ENCODE data around the gene NFYA.

The NFYA gene

DNA sequence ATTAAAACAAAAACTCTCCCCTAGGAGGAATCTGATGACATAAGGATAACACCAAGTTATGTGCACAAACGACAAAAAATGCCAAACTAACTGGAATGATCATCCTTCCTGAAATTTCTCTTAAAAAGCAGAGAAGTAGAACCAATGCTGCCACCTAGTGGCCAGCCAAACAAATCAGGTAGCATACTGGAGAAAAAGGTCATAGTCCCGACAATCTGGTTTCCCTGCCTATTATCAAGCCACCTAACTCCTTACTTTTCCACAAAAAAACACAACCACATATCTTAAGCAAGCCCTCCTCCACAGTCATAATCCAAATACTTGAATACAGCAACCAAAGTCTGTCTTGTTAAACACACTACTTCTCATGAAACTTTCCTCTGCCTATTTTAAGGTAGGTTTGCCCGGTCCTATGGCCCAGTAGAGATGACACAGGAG, 5.9 kb upstream of the NFYA start:
- intact Hi-C loops (cut with DNase I), result no loop called here
- peak; percentile 38 to 89 (median 78) for DNase-seq

DNA sequence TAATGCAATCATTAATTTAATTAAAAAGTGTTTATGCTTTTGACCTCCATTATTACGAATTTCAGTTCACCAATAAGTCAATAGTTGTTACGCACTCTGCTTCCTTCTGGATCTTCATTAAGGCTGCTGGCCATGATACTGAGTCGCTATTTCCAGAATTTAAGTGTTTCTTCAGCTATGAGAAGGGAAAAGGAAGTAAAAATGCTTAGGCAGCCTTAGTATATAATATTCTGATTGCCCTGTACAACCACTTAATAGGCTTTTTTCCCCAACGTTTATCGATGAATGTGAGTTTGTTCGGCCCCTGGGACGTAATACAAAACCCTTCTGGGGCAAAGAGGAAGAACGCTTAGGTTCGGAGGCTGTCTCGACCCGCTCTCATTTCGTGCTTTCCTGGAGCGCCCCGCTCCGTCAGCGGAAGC, 1.3 kb upstream of the NFYA start:
- peak in 28 of 42 donors; percentile 68 to 93 (median 83) for DNase-seq
- intact Hi-C loops (cut with DNase I), result no loop called here

DNA sequence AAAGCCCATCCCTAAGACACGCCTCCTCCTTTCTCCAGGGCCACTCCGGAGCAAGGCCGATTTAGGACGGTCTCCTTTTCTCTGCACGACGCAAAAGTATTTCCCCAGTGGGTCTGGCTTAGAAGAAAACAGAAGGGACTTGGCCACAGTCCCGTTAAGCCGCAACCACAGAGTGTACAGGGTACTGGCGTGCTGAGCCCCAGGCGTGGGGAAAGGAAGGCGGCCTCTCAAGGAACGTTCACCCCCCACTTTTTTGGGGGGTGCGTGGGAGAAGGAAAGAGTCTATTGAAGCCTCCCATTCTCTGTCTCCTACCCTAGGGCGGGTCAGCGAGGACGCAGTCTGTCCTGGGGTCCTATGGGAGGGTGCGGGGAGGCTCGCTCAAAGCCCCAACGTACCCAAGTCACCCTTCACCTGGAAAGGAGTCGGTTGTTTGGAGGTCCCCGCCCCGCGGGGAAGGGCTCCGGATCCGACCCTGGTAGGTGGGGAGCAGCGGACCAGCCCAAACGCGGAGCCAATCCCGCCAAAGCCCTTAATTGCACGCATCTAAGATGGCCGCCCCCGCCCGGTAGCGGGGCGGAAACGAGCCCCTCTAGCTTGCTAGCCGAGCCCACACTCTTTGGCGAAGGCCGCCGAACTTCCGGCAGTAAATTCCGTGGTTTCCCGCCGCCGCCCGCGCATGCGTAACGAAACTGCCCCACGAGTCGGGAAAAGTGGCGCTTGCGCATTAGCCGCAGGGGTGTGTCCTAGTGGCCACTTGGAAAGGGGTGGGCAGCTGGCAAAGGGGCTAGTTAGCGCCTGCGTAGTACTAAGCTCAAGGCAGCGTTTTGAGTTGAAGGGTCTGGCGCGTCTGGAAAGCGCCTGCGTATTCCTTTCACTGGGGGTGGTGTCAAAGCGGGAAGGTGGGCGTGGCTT, 595 bp upstream of the NFYA start, which contains the start of gene OARD1:
Gene OARD1 (minus strand): TSS at position 434 of the 913 bp plus-strand sequence. CDS start 722 bp downstream, outside the sequence.
- intact Hi-C loops (cut with DNase I), result no loop called here
- peak; percentile 96 to 100 (median 99) for DNase-seq

DNA sequence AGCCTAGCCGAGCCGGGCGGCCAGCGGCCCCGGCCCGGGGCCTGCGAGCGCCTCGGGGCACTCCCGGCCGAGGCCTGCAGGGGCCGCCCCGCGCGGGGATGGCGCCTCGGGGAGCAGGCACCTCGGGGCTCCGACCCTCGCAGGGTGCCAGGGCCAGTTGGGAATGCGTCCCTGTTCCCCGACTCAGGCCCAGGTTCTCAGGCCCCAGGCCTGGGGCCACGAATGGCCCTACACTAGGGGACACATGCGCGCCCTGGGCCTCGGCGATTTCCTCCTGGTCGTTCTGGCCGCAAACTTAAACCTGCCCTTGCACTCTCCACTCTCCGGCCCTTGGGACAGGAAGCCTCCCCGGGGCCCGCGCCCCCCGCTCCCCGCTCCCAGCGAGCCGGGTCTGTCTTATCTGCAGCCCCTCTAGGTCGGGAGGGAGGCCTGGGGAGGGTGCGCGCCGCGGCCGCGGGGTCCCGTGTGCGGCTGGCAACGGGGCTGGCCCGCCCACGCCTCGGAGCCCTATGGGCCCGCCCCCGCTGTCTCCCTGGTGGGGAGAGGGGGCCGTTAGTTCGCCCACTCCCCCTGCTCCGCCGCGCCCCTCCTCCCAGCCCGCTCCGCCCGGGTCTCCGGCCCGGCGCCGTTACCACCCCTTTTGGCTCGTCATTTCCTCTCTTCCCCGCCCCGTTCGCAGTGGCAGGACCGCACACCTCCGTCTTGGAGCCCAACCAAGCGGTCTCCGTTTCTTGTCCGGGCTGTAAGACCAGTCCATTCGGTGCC, 611 bp downstream of the NFYA start:
- DNase-seq, result peak; percentile 46 to 86 (median 76)
- intact Hi-C loops (cut with DNase I), result no loop called here

DNA sequence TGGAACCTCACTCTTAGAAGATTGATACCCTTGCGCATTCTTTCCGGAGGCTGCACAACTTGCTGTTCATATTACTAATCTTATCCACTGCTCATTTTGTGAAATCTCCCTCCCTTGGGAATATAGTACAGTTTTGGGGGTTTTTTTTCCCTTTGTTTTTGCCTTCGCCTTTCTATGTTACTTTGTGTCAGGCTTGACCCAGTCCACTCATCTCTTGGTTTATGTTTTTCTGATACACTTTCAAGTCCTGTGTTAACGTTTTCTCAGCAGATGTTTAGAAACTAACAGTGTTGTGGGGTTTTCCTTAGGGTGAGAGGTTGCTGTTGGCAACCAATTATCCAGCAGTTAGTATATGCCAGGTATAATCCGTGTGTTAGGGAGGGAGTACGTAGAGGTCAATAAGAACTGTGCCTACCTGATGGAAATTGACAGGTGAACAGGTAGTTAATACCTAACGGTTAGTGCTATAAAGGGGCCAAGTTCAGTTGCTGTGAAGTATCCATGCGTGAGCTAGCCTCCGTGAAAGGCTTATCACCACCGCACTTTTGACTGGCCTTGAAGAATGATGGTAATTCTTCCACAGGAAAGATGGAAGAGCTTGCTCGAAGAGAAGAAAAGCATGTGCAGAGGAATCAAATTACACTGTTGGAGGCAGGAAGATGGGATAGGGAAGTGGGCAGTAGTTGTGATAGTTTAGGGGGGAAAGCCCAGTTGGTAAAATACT, 1.4 kb downstream of the NFYA start:
- intact Hi-C loops (cut with DNase I), result no loop called here
- no peak for DNase-seq

DNA sequence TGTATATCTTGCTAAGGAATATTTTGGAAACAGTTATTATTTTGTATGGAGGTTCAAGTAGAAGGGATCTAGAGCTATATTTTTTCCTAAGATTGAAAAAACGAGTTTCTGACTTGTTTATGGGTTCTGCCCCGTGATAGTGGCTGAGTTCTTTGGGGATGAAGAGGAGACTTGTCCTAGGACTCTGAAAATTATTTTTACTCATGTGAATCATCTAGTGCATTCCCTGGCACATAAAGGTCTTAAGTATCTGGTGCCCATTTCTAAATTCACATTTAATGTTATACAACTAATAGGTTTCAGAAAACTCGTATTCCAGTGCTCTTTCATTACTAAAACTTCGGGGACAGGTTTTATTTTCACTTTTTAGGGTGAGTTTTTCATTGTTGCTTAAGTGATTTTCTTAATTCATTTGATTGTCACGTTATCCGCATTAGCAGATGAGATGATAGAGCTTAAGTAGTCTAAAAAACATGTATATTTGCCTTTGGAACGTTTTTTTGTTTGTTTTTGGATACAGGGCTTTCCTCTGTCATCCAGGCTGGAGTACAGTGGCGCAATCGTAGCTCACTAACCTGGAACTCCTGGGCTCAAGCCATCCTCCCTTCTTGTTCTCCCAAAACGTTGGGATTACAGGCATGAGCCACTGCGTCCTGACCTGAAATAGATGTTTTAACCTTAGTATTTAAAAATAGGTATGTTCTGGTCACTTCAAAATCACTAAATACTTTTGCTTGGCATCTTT, 2.1 kb downstream of the NFYA start:
- DNase-seq, result no peak
- intact Hi-C loops (cut with DNase I), result no loop called here

DNA sequence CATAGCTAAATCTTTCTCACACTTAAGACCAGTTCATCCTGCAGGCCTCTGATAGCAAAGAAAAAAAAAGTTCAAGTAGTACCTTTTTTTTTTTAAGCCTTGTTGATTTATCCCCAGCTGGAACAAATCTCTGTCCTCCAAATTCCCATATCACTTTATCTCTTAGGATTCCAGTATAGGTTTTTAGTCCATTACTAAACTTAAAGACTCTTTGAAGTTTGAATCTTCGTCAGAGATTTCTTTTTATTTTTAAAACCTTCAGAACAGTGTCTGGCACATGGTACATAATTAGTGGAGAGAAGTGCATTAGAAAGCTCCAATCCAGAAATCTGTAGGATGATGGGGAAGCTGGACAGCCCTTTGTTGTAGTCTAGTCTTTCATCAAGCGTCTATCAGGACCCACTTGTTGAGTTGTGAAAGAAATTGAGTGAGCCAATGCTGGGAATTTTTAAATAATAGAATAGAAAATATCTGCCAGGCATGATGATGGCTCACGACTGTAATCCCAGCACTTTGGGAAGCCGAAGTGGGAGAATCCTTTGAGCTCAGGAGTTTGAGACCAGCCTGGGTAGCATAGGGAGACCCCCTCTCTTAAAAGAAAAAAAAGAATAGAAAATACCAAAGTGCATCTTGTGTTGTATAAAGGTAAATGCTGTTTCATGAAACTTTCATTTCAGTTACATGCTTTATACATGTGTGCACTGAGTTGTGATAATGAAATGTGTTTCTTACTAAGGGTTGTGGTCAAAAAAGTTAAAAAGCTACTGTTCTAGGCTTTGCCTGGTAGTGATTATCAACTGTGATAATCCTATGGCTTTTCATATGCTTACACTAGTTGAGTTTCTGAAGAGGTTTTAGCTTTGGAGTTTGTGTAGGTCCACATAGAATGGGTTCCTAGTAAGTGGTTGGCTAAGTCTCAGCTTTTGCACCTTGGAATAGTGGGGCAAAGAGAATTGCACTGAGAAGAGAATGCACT, 3.2 kb downstream of the NFYA start:
- intact Hi-C loops (cut with DNase I), result no loop called here
- no peak for DNase-seq

DNA sequence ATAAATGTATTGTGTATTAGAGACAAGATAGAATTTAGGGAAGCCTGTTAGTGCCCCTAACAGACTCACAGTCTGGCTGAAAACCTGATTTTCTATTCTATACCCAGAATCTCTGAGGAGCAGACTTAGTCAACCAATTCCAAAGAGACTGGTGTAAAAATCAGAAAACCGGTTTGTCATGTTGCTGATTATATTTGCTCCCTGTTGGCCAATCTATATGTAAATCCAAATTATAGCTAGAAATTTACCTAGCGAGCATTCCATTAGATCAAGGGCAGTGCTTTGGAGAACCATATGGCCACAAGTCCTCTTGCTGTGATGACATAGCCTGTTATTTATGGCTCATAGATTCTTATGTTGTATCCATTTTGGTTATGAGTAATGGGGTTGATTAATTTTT, 4.8 kb downstream of the NFYA start:
- intact Hi-C loops (cut with DNase I), result no loop called here
- no peak for DNase-seq

DNA sequence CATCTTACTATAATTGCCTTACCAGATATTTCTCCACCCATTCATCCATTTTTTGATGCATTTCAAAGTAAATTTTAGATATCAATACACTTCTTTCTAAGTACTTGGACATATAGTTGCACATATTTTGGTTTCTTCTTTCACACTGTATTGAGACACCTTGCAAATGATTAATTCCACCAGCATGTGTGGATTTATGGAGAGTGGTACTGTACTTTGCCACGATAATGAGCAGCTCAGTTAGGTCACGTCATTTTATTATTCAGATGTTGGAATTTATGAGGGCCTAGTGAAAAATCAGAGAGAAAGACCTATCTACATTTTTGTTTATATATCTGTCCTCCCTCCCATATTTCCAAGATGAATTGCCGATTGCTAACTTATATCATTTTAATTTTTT, 5.3 kb downstream of the NFYA start:
- intact Hi-C loops (cut with DNase I), result no loop called here
- DNase-seq, result no peak

DNA sequence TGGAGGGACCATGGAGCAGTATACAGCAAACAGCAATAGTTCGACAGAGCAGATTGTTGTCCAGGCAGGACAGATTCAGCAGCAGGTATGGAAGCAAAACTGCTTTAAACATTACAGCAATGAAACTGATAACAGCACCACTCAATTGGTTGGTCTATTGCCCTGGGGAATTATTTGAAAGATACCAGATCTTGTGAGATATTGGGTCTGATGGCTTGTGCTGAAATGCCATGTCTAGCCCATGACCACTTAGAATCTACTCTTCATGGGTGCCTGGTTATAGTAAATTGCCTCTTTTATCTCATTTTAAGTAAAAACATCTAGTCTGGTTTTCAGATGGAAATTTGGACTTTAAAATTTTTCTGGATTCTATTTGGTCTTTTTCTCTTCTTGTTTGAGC, 6.3 kb downstream of the NFYA start:
- DNase-seq, result no peak
- intact Hi-C loops (cut with DNase I), result no loop called here

DNA sequence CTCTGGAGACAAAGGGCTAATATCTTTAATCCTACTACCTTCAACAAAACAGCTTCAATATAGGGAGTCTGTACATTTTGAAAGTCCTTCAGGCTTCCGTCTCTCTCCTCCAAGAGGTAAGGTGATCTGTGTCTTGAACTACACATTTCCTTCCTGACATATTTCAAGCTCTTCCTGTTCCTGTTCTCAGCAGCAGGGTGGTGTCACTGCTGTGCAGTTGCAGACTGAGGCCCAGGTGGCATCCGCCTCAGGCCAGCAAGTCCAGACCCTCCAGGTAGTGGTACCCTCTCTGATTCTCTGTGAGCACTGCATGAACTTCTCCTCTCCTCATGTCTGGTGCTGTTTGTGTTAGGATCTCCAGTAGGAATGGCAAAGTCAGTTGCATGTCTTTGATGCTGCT, 7.8 kb downstream of the NFYA start:
- DNase-seq, result no peak
- intact Hi-C loops (cut with DNase I), result no loop called here

DNA sequence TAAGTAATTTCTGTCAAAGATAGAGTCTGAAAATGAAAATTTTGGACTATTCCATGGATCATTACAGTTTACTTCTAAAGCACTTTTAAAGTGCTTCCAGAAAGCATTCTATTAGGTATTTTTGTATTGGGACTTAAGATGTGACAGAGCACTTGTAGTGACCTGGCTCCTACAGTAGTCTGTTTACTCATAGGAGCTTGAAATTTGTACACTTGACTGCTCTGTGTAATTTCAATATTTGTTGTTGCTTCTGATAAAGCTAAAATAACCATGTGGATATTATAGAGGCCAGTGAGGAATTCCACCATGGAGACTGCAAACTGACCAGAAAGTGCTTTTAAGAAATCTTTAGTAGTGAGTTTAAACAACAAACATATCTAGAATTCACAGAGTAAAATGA, 10.3 kb downstream of the NFYA start:
- intact Hi-C loops (cut with DNase I), result no loop called here
- DNase-seq, result no peak

DNA sequence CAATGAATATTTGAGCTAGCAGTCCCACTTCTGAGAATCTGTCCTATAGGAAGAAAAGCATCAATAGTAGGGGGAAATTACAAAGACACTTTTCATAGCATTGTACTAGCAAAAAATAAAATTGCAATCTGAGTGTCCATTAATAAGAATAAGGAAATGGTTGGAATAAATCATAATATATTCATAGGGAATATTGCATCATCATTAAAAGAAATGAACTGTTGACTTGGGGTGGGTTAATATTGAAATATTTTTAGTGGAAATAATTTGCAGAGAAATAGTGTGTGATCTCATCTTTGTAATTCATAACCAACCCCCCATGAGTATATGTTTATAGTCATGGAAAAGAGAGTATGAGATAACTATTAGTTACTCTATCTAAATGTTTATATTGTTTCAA, 12.4 kb downstream of the NFYA start:
- intact Hi-C loops (cut with DNase I), result no loop called here
- no peak for DNase-seq

DNA sequence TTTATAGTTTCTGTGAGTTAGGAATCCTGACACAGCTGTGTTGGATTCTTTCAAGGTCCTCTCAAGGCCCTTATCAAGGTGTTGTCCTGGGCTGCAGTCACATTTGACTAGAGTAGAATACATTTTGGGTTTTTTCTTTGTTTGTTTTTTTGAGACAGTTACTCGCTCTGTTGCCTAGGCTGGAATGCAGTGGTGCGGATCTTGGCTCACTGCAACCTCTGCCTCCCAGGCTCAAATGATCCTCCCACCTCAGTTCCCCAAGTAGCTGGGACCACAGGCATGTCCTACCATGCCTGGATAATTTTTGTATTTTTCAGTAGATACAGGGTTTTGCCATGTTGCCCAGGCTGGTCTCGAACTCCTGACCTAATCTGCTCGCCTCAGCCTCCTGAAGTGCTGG, 15.7 kb downstream of the NFYA start:
- no peak for DNase-seq
- intact Hi-C loops (cut with DNase I), result no loop called here

DNA sequence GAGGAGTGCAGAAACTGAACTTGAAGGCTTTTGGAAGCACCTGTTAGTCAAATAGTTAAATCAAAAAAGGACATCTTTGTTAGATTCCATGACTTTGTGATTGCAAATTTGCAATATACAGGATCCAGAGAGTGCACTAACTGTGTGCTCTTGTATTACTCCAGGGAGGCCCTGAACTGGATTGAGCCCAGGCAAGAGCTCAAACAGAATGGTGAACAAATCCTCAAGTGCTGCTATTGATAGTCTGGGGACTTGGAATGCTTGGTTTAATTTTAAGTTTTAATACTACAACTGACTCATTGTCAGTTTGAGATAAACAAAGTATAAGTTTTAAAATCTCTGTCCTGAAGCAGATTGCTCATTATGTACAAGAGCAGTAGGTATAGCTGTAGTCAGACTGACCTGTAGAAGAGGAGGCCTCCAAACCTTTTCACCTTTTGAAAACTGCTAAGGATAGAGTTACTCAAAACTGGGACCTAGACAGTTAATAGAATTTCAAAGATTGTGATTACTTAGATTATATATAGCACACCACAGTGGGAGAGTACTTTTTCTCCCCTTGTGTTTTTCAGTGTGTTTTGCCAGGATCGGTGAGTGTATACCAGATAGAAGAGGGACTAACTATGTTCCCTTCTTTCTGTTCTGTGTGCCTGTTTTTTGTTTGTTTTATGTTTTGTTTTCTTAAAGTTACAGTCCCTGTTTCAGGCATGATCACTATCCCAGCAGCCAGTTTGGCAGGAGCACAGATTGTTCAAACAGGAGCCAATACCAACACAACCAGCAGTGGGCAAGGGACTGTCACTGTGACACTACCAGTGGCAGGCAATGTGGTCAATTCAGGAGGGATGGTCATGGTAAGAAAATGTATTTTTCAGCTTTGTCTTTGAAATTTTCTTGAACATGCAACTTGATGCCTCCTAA, 18.3 kb downstream of the NFYA start:
- DNase-seq, result no peak
- intact Hi-C loops (cut with DNase I), result loop anchor here (10.0 kb wide), 1 partner anchor 214 kb away; no protein-coding TSS in a partner anchor

DNA sequence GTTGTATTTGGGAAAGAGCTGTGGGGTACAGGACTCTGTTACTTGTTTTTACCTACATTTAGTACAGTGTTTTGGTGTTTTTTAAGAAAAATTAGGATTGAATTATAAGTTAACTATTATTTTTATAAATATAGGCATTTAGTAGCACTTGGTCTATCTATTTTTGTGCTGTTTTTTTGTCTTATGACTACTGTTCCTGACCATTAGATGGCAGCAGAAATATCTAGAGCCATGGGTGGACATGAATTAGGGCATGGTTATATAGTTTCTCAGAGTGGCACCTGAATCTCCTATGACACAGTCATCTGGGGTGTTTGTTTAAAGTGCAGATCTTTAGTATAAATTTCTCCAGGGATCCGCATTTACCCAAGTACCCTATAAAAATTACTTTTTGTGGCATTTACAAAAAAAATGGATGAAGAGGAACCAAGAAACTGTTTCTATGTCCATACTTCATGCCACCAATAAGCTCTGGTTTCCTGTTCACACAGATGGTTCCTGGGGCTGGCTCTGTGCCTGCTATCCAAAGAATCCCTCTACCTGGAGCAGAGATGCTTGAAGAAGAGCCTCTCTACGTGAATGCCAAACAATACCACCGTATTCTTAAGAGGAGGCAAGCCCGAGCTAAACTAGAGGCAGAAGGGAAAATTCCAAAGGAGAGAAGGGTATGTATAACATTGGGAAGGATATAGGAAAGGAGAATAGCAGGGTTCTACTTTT, 19.8 kb downstream of the NFYA start:
- intact Hi-C loops (cut with DNase I), result loop anchor here (10.0 kb wide), 1 partner anchor 212 kb away; no protein-coding TSS in a partner anchor
- DNase-seq, result no peak
